ENCODE results near the gene MSMB.

DNA sequence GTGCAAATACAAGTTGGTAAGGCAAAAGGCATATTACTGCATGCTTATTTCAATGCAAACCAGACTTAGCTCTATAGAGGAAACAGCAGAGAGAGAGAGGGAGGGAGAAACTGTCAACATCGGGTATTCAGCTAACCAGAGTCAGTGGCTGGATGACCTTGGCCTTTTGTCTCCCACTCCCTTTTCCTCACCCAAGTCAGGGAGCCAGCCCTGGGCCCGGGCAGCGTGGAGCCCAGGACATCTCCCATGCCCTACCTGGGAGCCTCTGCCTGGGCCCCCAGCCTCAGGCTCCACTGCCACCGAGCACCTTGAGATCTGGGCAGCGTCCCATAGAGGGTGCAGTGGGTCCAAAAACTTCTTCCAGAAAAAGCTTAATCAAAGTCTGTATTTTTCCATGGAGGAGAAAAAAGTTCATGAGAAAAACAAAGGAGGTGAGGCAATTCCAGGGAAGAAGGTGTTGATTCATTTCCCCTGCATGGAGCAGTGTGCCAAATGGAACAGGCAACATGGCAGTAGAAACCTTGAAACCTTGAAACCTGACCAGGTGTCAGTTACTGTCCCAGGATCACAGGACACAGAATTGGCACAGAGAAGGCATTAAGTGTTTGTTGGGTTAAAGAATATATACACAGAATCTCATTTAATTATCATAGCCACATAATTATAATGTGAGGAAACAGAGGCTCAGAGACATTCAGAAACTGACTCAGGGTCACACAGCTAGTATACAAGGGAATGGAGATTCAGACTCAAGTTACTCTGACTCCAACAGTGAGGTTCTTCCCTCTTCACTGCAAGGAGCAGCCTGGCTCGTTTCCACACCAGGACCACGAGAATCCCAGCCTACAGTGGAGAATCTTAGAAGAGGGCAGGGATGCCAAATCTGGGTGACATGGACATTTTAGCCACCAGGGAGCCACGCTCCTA is 9.9 kb downstream of the MSMB start:
- TF ChIP-seq, protein P1, sequence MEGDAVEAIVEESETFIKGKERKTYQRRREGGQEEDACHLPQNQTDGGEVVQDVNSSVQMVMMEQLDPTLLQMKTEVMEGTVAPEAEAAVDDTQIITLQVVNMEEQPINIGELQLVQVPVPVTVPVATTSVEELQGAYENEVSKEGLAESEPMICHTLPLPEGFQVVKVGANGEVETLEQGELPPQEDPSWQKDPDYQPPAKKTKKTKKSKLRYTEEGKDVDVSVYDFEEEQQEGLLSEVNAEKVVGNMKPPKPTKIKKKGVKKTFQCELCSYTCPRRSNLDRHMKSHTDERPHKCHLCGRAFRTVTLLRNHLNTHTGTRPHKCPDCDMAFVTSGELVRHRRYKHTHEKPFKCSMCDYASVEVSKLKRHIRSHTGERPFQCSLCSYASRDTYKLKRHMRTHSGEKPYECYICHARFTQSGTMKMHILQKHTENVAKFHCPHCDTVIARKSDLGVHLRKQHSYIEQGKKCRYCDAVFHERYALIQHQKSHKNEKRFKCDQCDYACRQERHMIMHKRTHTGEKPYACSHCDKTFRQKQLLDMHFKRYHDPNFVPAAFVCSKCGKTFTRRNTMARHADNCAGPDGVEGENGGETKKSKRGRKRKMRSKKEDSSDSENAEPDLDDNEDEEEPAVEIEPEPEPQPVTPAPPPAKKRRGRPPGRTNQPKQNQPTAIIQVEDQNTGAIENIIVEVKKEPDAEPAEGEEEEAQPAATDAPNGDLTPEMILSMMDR (IDR thresholded peaks at IDR 0.05) = no peak
- TF ChIP-seq EP300 (IDR thresholded peaks at IDR 0.05) = no peak
- no peak for TF ChIP-seq POLR2A (IDR thresholded peaks at IDR 0.05)

All from stomach (tissue), 4 donors.